ENCODE data around the gene TOMM40L. TPM values are rescaled to one million over a fixed set of nuclear protein-coding genes. Genes with fewer than 3 reads are reported as not detected.

TOMM40L gene
- polyA plus RNA-seq, 1 donor from 2014 or later: 32.5 TPM

DNA sequence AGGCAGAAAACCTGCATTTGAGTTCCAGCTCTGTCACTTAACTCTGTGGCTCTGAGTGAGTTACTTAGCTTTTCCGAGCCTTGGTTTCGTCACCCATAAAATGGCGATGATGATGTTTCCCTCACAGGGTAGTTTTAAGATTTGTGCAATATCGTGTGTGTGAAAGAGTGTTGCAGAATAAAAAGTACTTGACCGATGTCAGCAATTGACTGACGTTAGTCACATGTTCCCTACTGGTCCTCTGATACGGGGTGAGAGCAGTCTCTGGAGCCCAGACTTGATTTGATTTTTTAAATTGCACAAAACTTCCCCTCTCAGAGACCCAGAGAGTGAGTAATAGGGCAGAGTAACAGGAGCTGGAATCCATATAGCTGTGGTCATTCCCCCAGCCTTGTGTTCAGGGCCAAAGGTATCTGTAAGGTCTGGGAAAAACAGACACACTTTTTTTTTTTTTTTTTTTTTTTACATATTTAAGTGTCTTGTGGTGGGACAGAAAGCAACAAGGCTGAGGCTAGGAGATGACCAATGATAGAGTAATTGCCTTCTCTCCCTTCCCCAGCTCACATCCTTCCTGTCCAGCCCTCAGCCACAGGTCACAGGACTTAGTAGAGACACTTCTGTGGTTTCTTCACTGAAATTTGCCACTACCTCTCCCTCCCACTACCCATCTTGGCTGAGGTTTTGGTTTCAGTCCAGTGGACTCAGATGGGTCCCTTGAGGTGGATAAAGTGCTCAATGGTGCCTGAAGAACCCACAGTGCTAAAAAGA lies 8.7 kb upstream of the TOMM40L start:
- H3K79me2 ChIP-seq (replicated peaks; ENCODE audit: insufficient read depth, low read length): no peaks in the 10 kb centered on the region
- no peak overlapping the region for H3K4me3 ChIP-seq (ENCODE audit: low read length)
- H3K9ac ChIP-seq (ENCODE audit: low read length): no peak overlapping the region
- H3K27me3 ChIP-seq (ENCODE audit: insufficient read depth, low read depth, low read length): no peaks in the 10 kb centered on the region
- H3K36me3 ChIP-seq (ENCODE audit: insufficient read depth, low read length): peaks cover 9% of the 10 kb centered on the region
- no peak overlapping the region for H2AFZ ChIP-seq (ENCODE audit: low read depth, low read length)
- no peaks in the 10 kb centered on the region for H3F3A ChIP-seq (ENCODE audit: insufficient read depth, low read length, poor library complexity, severe bottlenecking)
- TF ChIP-seq TAF1 (IDR thresholded peaks at IDR 0.05; ENCODE audit: low read depth) (no peak), SMC3 (conservative IDR thresholded peaks at IDR 0.05; ENCODE audit: poor library complexity) (no peak), MXI1 (conservative IDR thresholded peaks at IDR 0.05; ENCODE audit: poor library complexity, severe bottlenecking) (no peak), EP300 (conservative IDR thresholded peaks at IDR 0.05; ENCODE audit: poor library complexity, severe bottlenecking) (no peak), EZH2 (IDR thresholded peaks at IDR 0.05; ENCODE audit: borderline replicate concordance, insufficient read depth, low read length, poor library complexity, severe bottlenecking) (no peak), RAD21 (conservative IDR thresholded peaks at IDR 0.05) (no peak)
- TF ChIP-seq, protein P1, sequence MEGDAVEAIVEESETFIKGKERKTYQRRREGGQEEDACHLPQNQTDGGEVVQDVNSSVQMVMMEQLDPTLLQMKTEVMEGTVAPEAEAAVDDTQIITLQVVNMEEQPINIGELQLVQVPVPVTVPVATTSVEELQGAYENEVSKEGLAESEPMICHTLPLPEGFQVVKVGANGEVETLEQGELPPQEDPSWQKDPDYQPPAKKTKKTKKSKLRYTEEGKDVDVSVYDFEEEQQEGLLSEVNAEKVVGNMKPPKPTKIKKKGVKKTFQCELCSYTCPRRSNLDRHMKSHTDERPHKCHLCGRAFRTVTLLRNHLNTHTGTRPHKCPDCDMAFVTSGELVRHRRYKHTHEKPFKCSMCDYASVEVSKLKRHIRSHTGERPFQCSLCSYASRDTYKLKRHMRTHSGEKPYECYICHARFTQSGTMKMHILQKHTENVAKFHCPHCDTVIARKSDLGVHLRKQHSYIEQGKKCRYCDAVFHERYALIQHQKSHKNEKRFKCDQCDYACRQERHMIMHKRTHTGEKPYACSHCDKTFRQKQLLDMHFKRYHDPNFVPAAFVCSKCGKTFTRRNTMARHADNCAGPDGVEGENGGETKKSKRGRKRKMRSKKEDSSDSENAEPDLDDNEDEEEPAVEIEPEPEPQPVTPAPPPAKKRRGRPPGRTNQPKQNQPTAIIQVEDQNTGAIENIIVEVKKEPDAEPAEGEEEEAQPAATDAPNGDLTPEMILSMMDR (IDR thresholded peaks at IDR 0.05; ENCODE audit: poor library complexity, severe bottlenecking): no peak
- TF ChIP-seq, protein P2, sequence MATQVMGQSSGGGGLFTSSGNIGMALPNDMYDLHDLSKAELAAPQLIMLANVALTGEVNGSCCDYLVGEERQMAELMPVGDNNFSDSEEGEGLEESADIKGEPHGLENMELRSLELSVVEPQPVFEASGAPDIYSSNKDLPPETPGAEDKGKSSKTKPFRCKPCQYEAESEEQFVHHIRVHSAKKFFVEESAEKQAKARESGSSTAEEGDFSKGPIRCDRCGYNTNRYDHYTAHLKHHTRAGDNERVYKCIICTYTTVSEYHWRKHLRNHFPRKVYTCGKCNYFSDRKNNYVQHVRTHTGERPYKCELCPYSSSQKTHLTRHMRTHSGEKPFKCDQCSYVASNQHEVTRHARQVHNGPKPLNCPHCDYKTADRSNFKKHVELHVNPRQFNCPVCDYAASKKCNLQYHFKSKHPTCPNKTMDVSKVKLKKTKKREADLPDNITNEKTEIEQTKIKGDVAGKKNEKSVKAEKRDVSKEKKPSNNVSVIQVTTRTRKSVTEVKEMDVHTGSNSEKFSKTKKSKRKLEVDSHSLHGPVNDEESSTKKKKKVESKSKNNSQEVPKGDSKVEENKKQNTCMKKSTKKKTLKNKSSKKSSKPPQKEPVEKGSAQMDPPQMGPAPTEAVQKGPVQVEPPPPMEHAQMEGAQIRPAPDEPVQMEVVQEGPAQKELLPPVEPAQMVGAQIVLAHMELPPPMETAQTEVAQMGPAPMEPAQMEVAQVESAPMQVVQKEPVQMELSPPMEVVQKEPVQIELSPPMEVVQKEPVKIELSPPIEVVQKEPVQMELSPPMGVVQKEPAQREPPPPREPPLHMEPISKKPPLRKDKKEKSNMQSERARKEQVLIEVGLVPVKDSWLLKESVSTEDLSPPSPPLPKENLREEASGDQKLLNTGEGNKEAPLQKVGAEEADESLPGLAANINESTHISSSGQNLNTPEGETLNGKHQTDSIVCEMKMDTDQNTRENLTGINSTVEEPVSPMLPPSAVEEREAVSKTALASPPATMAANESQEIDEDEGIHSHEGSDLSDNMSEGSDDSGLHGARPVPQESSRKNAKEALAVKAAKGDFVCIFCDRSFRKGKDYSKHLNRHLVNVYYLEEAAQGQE (IDR thresholded peaks at IDR 0.05; ENCODE audit: borderline replicate concordance): no peak
- no peaks in the 10 kb centered on the region for H3K9me3 ChIP-seq (ENCODE audit: low read length)
- no peaks in the 10 kb centered on the region for H4K20me1 ChIP-seq (ENCODE audit: insufficient read depth)
- H3K27ac ChIP-seq (ENCODE audit: low read length): no peak overlapping the region
- no peaks in the 10 kb centered on the region for H3K9me2 ChIP-seq (ENCODE audit: insufficient read depth, low read length)
- no peak overlapping the region for H3K4me2 ChIP-seq (ENCODE audit: low read length)

- no peak overlapping the region for H3K4me2 ChIP-seq (ENCODE audit: low read length)
- H3K9me3 ChIP-seq (ENCODE audit: low read length): no peaks in the 10 kb centered on the region
- H3K9me2 ChIP-seq (ENCODE audit: insufficient read depth, low read length): no peaks in the 10 kb centered on the region
- no peak overlapping the region for H3K4me3 ChIP-seq (ENCODE audit: low read length)
- H3K36me3 ChIP-seq (ENCODE audit: insufficient read depth, low read length): peaks cover 9% of the 10 kb centered on the region
- TF ChIP-seq MXI1 (conservative IDR thresholded peaks at IDR 0.05; ENCODE audit: poor library complexity, severe bottlenecking) (no peak), SMC3 (conservative IDR thresholded peaks at IDR 0.05; ENCODE audit: poor library complexity) (no peak), TAF1 (IDR thresholded peaks at IDR 0.05; ENCODE audit: low read depth) (no peak), RAD21 (conservative IDR thresholded peaks at IDR 0.05) (no peak), EP300 (conservative IDR thresholded peaks at IDR 0.05; ENCODE audit: poor library complexity, severe bottlenecking) (no peak), EZH2 (IDR thresholded peaks at IDR 0.05; ENCODE audit: borderline replicate concordance, insufficient read depth, low read length, poor library complexity, severe bottlenecking) (no peak), POLR2AphosphoS5 (IDR thresholded peaks at IDR 0.05) (no peak)
- TF ChIP-seq, protein P2 (IDR thresholded peaks at IDR 0.05; ENCODE audit: borderline replicate concordance): no peak
- TF ChIP-seq, protein P1 (IDR thresholded peaks at IDR 0.05; ENCODE audit: poor library complexity, severe bottlenecking): no peak
- H4K20me1 ChIP-seq (ENCODE audit: insufficient read depth): no peaks in the 10 kb centered on the region
- no peak overlapping the region for H3K9ac ChIP-seq (ENCODE audit: low read length)
- H3K27ac ChIP-seq (ENCODE audit: low read length): no peak overlapping the region
- no peaks in the 10 kb centered on the region for H3F3A ChIP-seq (ENCODE audit: insufficient read depth, low read length, poor library complexity, severe bottlenecking)
- H2AFZ ChIP-seq (ENCODE audit: low read depth, low read length): no peak overlapping the region
- H3K27me3 ChIP-seq (ENCODE audit: insufficient read depth, low read depth, low read length): no peaks in the 10 kb centered on the region
- no peaks in the 10 kb centered on the region for H3K79me2 ChIP-seq (replicated peaks; ENCODE audit: insufficient read depth, low read length)
Measured at GRCh38 chr1:161217831-161218230, 8.0 kb upstream of the TOMM40L start.
